ENCODE data around the gene FLNB. TPM values are rescaled to one million over a fixed set of nuclear protein-coding genes. Genes with fewer than 3 reads are reported as not detected.
A peak's percentile ranks its signal among the peaks of the same experiment; 100 is the strongest.

The FLNB gene
- 10 to 100 TPM; 24.6 to 30.8 (median 26.6) TPM for total RNA-seq
- 64.8 TPM for total RNA-seq (2013)

DNA sequence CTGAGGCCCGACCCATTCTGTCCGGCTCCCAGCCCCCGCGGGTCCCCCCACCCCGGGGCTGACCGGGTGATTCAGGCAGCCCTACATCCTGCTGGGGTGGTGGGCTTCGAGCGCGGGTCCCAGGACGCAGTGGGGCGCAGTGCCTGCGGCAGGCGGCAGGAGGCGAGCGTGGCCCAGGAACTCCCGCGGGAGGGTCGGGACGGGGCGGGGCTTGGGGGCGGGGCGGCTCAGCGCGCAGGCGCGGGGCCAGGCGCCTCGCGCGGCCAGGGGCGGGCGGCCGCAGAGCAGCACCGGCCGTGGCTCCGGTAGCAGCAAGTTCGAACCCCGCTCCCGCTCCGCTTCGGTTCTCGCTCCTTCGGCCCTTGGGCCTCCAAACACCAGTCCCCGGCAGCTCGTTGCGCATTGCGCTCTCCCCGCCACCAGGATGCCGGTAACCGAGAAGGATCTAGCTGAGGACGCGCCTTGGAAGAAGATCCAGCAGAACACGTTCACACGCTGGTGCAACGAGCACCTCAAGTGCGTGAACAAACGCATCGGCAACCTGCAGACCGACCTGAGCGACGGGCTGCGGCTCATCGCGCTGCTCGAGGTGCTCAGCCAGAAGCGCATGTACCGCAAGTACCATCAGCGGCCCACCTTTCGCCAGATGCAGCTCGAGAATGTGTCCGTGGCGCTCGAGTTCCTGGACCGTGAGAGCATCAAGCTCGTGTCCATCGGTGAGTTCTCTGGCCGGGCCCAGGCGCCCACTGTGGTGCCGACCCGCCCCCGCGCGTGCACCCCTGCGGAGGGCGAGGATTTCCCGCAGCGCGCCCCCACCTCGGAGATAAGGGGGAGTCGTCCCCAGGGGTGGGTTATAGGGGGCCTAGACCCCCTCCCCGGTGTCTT lies at the start of gene FLNB:
TSS of gene FLNB (plus strand) at position 282 of the 885 bp plus-strand sequence. CDS start at position 425, 143 bp downstream.
- ATAC-seq = peak; percentile 88 to 91 (median 90)
- Mint-ChIP-seq H3K4me3 (peak within 1 kb of the TSS; percentile 76), H3K9me3 (no peaks in the 10 kb centered on the region), H3K27ac (peak within 1 kb of the TSS; percentile 33 to 48), H3K36me3 (no peaks in the 10 kb centered on the region), H3K4me1 (peaks cover 22 to 32% of the 10 kb centered on the region in 2 donors), H3K27me3 (ENCODE audit: low read depth in 2 of 2) (no peaks in the 10 kb centered on the region)
- intact Hi-C loops (cut with micrococcal nuclease) = loop anchor here (1.0 to 5.0 kb wide), 2 partner anchors 159 to 209 kb away; no protein-coding TSS in a partner anchor
- peak; percentile 65 to 90 for DNase-seq
- H3K4me3 ChIP-seq (ENCODE audit: low read length) = peak within 1 kb of the TSS; percentile 95
- H3K27ac ChIP-seq (ENCODE audit: low read length) = peak within 1 kb of the TSS; percentile 41
- under 1% methylated on average over 91 of the region's 91 CpGs for WGBS (ENCODE audit: insufficient coverage)
- no peaks in the 10 kb centered on the region for H3K27me3 ChIP-seq (ENCODE audit: control insufficient read depth, insufficient read depth, low read length)
- H3K9me3 ChIP-seq (ENCODE audit: control insufficient read depth, insufficient read depth, low read length) = no peaks in the 10 kb centered on the region
- peaks cover 36% of the 10 kb centered on the region for H3K4me1 ChIP-seq (ENCODE audit: control insufficient read depth, insufficient read depth, low read length)
- TF ChIP-seq CTCF (IDR thresholded peaks at IDR 0.05) = peak; percentile 63
- no peaks in the 10 kb centered on the region for H3K36me3 ChIP-seq (ENCODE audit: control insufficient read depth, insufficient read depth, low read length)

GRCh38 chr3:57958642-57959422 lies 49.4 kb upstream of the FLNB start:
- no peak overlapping the region for H3K4me3 ChIP-seq (ENCODE audit: low read length)
- no peaks in the 10 kb centered on the region for H3K36me3 Mint-ChIP-seq
- no peak for DNase-seq

GRCh38 chr3:57959423-57960173 lies 48.6 kb upstream of the FLNB start:
- TF ChIP-seq CTCF (IDR thresholded peaks at IDR 0.05) = no peak
- H3K27ac Mint-ChIP-seq = peak overlapping the region; percentile 72 to 79
- intact Hi-C loops (cut with micrococcal nuclease) = no loop called here
- no peaks in the 10 kb centered on the region for H3K9me3 Mint-ChIP-seq
- WGBS (ENCODE audit: insufficient coverage) = 45% methylated on average over 19 of the region's 19 CpGs
- no peaks in the 10 kb centered on the region for H3K27me3 Mint-ChIP-seq (ENCODE audit: low read depth in 2 of 2)
- peak overlapping the region; percentile 65 for H3K4me3 Mint-ChIP-seq
- H3K36me3 Mint-ChIP-seq = no peaks in the 10 kb centered on the region
- H3K27me3 ChIP-seq (ENCODE audit: control insufficient read depth, insufficient read depth, low read length) = no peaks in the 10 kb centered on the region
- H3K9me3 ChIP-seq (ENCODE audit: control insufficient read depth, insufficient read depth, low read length) = peaks cover 5% of the 10 kb centered on the region
- H3K4me3 ChIP-seq (ENCODE audit: low read length) = no peak overlapping the region
- no peak for DNase-seq
- peaks cover 24% of the 10 kb centered on the region for H3K4me1 ChIP-seq (ENCODE audit: control insufficient read depth, insufficient read depth, low read length)
- H3K36me3 ChIP-seq (ENCODE audit: control insufficient read depth, insufficient read depth, low read length) = no peaks in the 10 kb centered on the region
- peak overlapping the region; percentile 44 for H3K27ac ChIP-seq (ENCODE audit: low read length)
- peak in 2 of 3 donors; percentile 8 to 42 for ATAC-seq
- H3K4me1 Mint-ChIP-seq = peaks cover 21 to 23% of the 10 kb centered on the region in 2 donors

More at GRCh38 chr3:57958642-57959422, 49.4 kb upstream of the FLNB start:
- no peak for TF ChIP-seq CTCF (IDR thresholded peaks at IDR 0.05)
- Histone ChIP-seq H3K27ac (ENCODE audit: low read length) (peak overlapping the region; percentile 44), H3K27me3 (ENCODE audit: control insufficient read depth, insufficient read depth, low read length) (no peaks in the 10 kb centered on the region), H3K36me3 (ENCODE audit: control insufficient read depth, insufficient read depth, low read length) (no peaks in the 10 kb centered on the region), H3K4me1 (ENCODE audit: control insufficient read depth, insufficient read depth, low read length) (peaks cover 24% of the 10 kb centered on the region), H3K9me3 (ENCODE audit: control insufficient read depth, insufficient read depth, low read length) (peaks cover 5% of the 10 kb centered on the region)
- H3K4me1 Mint-ChIP-seq = peaks cover 21 to 23% of the 10 kb centered on the region in 2 donors
- no peaks in the 10 kb centered on the region for H3K27me3 Mint-ChIP-seq (ENCODE audit: low read depth in 2 of 2)
- H3K9me3 Mint-ChIP-seq = no peaks in the 10 kb centered on the region
- peak overlapping the region; percentile 65 for H3K4me3 Mint-ChIP-seq
- ATAC-seq = peak; percentile 70 to 74 (median 70)
- 36% methylated on average over 12 of the region's 13 CpGs for WGBS (ENCODE audit: insufficient coverage)
- intact Hi-C loops (cut with micrococcal nuclease) = no loop called here
- H3K27ac Mint-ChIP-seq = peak overlapping the region; percentile 72 to 79
